HTERT RPE-1 (cell line): ENCODE data around the gene TRAPPC12.
"Not testable (repeated sequence)": the region's sequence is repeated elsewhere in the genome, so short reads cannot be mapped to it uniquely, and the experiment has no call there.

ENCODE experiments used
- in situ Hi-C: fragments of 300-500 bp; cut with MboI; formaldehyde crosslinking; loops from 4 replicates; pipeline ENCODE4 v1.14.3; 2020; ENCODE audit warnings: low sequenced_read_pairs

The TRAPPC12 gene

DNA sequence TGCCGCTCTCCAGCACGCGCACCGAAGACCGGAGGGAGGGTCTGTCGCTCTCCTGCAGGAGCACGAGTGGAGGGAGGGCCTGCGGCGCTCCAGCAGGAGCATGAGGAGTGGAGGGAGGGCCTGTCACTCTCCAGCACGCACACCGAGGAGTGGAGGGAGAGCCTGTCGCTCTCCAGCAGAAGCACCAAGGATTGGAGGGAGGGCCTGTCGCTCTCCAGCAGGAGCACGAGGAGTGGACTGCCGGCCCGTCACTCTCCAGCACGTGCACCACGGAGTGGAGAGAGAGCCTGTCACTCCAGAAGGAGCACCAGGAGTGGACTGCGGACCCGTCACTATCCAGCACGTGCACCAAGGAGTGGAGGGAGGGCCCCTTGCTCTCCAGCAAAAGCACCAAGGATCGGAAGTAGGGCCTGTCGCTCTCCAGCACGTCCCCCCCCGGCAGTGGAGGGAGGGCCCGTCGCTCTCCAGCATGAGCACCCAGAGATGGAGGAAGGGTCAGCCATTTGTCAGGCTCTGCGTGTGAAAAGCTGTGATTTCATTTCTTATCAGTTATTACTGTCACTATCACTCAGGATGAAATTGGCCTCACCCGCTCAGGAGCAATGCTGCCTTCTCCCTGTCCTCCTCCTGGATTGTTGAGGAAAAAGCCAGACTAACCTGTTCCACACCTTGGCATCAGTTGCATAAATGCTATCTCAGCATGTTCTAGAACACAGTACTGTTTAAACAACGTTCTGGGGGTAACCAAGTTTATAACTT lies 103.9 kb downstream of the TRAPPC12 start:
- in situ Hi-C loops, result no loop called here

- in situ Hi-C loops, result no loop called here
These were observed 104.8 kb downstream of the TRAPPC12 start for GRCh38 chr2:3483986-3484960.

- in situ Hi-C loops, result no loop called here
These were observed 105.7 kb downstream of the TRAPPC12 start for GRCh38 chr2:3485166-3485565.

DNA sequence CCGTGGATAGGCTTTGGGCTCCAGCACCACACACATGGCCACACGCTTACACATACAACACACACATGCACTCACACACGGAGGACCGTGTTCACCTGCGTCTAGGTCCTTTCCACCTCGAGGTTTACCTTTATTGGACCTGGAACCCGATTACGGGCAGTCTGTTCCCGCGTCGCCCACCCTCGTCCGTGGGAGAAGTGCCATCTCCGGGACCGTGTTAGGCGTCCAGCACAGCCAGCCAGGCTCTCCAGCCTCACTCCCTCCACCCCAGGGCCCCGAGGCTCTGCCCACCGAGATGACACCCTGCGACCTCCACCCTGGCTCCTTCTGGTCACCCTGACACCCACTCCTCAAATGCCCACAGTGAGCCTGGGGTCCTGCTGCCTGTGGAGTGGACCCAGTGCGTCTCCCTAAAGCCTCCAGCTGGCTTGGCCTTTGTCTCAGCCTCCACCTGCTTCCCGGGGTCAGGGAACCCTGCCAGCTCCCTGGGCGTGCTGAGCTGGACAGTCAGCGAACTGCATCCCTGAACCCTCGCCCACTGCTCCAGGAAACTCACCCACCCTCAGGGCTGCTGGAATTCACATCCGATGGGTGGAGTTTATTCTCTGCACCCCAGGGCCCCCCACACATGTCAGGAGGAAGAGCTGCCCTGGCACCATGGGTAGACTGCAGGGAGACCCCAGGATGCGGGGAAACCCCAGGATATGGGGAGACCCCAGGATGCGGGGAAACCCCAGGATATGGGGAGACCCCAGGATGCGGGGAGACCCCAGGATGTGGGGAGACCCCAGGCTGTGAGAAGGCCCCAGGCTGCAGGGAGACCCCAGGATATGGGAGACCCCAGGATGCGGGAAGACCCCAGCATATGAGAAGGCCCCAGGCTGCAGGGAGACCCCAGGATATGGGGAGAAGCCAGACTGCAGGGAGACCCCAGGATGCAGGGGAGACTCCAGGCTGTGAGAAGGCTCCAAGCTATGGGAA lies 106.8 kb downstream of the TRAPPC12 start:
- in situ Hi-C loops, result no loop called here

- in situ Hi-C loops, result no loop called here
These were observed 107.5 kb downstream of the TRAPPC12 start for GRCh38 chr2:3487028-3487425.

DNA sequence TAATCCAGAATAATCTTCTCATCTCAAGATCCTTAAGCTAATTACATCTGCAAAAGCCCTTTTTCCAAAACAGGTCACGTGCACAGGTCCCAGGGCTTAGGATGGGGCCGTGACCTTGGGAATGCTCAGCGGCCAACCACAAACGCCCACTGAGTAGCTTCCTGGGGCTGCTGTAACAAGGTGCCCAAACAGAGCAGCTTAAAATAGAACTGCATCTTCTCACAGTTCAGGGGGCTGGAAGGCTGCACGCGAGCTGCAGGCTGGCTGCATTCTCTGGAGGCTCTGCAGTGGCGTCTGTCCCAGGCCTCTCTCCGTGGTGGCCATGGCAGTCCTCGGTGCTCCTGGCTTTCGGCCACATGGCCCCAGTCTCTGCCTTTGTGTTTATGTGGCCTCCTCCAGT lies 107.9 kb downstream of the TRAPPC12 start:
- in situ Hi-C loops, result no loop called here

DNA sequence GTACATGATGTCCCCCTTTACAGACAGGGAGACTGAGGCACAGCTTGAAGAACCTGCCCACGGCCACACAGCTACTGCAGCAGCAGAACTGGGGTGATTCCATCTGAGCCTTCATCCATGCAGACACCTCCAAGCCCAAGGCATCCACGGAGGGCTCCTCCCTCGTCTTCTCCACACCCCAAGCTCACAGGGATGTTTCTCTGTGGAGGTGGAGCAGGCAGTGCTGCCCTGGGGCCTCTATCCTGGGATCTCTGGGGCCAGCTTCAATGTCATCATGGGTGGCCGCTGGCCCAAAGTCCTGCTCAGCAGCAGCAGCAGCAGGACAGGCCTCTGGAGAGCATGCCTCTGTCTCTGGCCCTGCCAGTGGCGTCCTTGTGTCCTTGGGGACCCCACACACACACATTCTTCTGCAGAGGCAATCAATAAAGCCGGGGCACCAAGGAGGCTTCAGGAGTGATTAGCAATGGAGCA lies 108.6 kb downstream of the TRAPPC12 start:
- in situ Hi-C loops, result no loop called here

GRCh38 chr2:3488855-3489763 lies 109.6 kb downstream of the TRAPPC12 start:
- in situ Hi-C loops, result no loop called here

GRCh38 chr2:3489764-3490115 lies 110.2 kb downstream of the TRAPPC12 start:
- in situ Hi-C loops, result no loop called here

DNA sequence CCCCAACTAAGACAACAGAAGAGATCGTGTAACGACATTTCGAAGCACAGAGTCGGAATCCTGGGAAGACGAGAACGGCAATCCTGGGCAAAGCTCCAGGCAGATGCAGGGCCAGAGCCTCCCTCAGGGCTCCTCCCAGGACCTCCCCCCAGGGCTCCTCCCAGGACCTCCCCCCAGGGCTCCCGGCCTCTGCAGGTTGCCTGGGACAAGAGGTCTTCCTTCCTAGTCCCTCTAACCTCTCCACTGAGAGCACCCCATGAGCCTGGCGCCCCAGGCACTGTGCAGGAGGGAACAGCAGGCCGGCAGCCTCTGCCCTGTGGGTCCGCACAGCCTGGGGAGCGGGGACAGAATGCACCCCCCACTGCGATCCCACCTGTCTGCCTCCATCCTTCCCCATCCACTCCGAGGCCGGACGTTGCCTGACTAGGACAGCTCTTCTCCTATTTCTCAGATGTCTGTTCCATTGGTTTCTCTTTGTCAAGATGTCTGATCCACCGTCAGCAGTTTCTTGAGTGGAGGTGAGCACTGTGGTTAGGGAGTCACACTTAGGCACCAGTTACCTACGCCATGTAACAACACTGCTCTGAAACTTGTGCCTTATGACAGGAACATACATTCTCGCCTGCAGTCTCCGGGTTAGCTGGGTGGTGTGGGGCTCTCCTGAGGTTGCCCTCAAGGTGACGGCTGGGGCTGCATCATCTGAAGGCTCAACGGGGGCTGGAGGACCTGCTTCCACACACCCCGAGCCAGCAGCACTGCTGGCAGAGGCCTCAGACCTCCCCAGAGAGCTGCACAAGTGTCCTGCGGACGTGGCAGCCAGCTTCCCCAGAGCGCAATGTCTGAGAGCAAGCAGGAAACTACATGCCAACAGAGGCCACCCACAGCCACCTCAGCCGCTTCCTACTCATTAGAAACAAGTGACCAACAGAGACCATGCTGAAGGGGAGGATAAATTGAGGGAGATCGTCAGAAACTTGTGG lies 111.0 kb downstream of the TRAPPC12 start:
- in situ Hi-C loops, result no loop called here

GRCh38 chr2:3491306-3491705 lies 111.8 kb downstream of the TRAPPC12 start:
- in situ Hi-C loops, result no loop called here

- in situ Hi-C loops, result no loop called here
These were observed 112.4 kb downstream of the TRAPPC12 start for GRCh38 chr2:3491716-3492474.

DNA sequence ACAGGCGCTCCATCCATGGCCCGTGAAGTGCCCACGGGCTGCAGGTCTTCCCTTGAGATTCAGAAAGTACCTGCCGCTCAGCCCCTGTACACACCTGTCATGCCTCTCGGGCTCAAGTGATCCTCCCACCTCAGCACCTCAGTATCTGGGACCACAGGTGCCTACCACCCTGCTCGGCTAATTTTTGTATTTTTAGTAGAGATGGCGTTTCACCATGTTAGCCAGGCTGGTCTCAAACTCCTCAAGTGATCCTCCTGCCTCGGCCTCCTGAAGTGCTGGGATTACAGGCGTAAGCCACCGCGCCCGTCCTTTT lies 112.9 kb downstream of the TRAPPC12 start:
- in situ Hi-C loops, result not testable (repeated sequence)

DNA sequence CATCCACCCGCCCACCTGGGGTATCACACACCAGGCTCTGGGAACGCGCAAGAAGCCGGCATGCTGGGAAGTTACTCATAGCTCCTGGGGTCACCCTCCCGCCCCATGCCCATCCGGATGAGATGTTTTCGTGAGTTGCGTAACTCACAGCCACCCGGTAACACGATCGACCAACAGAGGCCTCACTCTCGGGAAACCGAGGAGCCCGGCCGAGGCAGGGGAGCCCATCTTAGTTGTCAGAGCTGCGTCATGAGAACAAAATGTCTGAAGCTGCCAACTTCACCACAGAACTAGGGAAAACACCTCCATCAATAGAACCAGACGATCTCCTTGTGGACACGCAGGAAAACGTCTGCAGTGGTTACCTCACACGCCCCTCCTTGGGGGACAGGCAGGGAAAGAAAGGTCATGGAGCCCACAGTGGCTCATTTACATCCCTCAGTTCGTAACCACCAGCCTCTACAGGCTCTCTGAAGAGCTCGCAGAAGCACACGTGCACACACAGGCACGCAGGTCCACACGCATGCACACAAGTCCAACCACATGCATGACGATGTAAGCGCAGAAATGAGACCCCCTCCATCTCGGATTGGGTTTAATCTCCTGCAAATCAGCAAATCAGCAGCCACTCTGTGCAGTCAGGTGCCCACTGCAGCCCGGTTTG lies 113.6 kb downstream of the TRAPPC12 start:
- in situ Hi-C loops, result no loop called here

DNA sequence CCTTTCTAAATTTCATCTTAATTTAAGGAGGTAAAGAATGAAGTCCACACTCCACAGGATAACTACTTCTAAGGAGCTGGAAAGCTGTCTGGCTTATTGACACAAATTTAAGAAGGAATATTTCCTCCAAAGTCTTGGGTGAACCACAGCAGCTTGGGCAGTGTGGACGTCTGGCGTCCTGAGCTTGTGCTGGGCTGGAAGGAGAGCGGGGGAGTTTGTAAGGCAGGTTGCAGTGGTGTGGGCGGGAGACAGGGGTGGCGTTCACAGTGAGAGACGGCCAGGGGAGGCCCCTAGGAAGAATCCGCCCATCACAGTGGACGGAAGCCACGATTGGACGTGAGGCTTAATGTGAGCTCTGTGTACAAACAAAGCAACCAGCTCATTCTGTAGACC lies 114.1 kb downstream of the TRAPPC12 start:
- in situ Hi-C loops, result no loop called here

GRCh38 chr2:3494984-3495666 lies 115.6 kb downstream of the TRAPPC12 start:
- in situ Hi-C loops, result no loop called here

GRCh38 chr2:3496708-3497080 lies 117.2 kb downstream of the TRAPPC12 start:
- in situ Hi-C loops, result not testable (repeated sequence)
